HG03135 (cell line): ENCODE measurements around the gene FSIP1.

Experiments
- ATAC-seq: cut with Tn5 transposase; IDR thresholded peaks from one replicate; pipeline ENCODE4 v1.9.1; 2021; ENCODE audit warnings: mild to moderate bottlenecking, moderate library complexity; ENCODE audit not compliant: unreplicated experiment

The FSIP1 gene

GRCh38 chr15:39597751-39598185 is 184.9 kb downstream of the FSIP1 start:
- no peak for ATAC-seq

GRCh38 chr15:39597336-39597735 is 185.3 kb downstream of the FSIP1 start:
- ATAC-seq, result no peak

- ATAC-seq, result no peak
Observed at GRCh38 chr15:39596358-39597051, 186.1 kb downstream of the FSIP1 start.

GRCh38 chr15:39595338-39596221 is 187.1 kb downstream of the FSIP1 start:
- ATAC-seq, result no peak

GRCh38 chr15:39594446-39595337 is 187.9 kb downstream of the FSIP1 start:
- no peak for ATAC-seq

- no peak for ATAC-seq
Observed at GRCh38 chr15:39593656-39594445, 188.8 kb downstream of the FSIP1 start.

- ATAC-seq, result no peak
Observed at GRCh38 chr15:39593071-39593655, 189.5 kb downstream of the FSIP1 start.

- ATAC-seq, result no peak
Observed at GRCh38 chr15:39592500-39592899, 190.1 kb downstream of the FSIP1 start.

- ATAC-seq, result no peak
Observed at GRCh38 chr15:39591896-39592315, 190.7 kb downstream of the FSIP1 start.

GRCh38 chr15:39591141-39591895 is 191.3 kb downstream of the FSIP1 start:
- ATAC-seq, result no peak

GRCh38 chr15:39589815-39590644 is 192.6 kb downstream of the FSIP1 start:
- ATAC-seq, result no peak

- ATAC-seq, result no peak
Observed at GRCh38 chr15:39589193-39589814, 193.3 kb downstream of the FSIP1 start.

GRCh38 chr15:39588531-39589192 is 194.0 kb downstream of the FSIP1 start:
- ATAC-seq, result no peak

GRCh38 chr15:39587731-39588530 is 194.7 kb downstream of the FSIP1 start:
- no peak for ATAC-seq

- ATAC-seq, result no peak
Observed at GRCh38 chr15:39587096-39587721, 195.4 kb downstream of the FSIP1 start.
